ENCODE measurements around the gene DPEP2NB.
"Not testable (repeated sequence)": the region's sequence is repeated elsewhere in the genome, so short reads cannot be mapped to it uniquely, and the experiment has no call there.

DPEP2NB gene

GRCh38 chr16:68009872-68010271 lies 5.8 kb downstream of the DPEP2NB start:
- not testable (repeated sequence) for DNase-seq

GRCh38 chr16:68009157-68009735 lies 6.5 kb downstream of the DPEP2NB start:
- no peak for DNase-seq

GRCh38 chr16:68005786-68006286 lies 9.9 kb downstream of the DPEP2NB start:
- DNase-seq, result no peak

GRCh38 chr16:68005211-68005610 lies 10.5 kb downstream of the DPEP2NB start:
- DNase-seq, result no peak

GRCh38 chr16:68003031-68003430 lies 12.7 kb downstream of the DPEP2NB start:
- DNase-seq, result no peak

- DNase-seq, result no peak
Measured at GRCh38 chr16:68000450-68000849, 15.3 kb downstream of the DPEP2NB start.

- no peak for DNase-seq
Measured at GRCh38 chr16:67999985-68000384, 15.7 kb downstream of the DPEP2NB start.

GRCh38 chr16:67998779-67999688 lies 16.7 kb downstream of the DPEP2NB start, which contains the start of gene DPEP2:
Gene DPEP2 (minus strand): TSS chr16:67999484. CDS start chr16:67993212, 6,272 bp downstream.
- not testable (repeated sequence) for DNase-seq

- DNase-seq, result not testable (repeated sequence)
Measured at GRCh38 chr16:67998231-67998778, 17.4 kb downstream of the DPEP2NB start.

GRCh38 chr16:67996666-67997065 lies 19.0 kb downstream of the DPEP2NB start:
- DNase-seq, result no peak

GRCh38 chr16:67995423-67995822 lies 20.3 kb downstream of the DPEP2NB start:
- no peak for DNase-seq

- DNase-seq, result not testable (repeated sequence)
Measured at GRCh38 chr16:67994040-67994408, 21.7 kb downstream of the DPEP2NB start.

GRCh38 chr16:67993207-67994039 lies 22.3 kb downstream of the DPEP2NB start:
- DNase-seq, result peak; percentile 35

- DNase-seq, result no peak
Measured at GRCh38 chr16:67992661-67993206, 23.0 kb downstream of the DPEP2NB start.

- no peak for DNase-seq
Measured at GRCh38 chr16:67990018-67990386, 25.7 kb downstream of the DPEP2NB start.

GRCh38 chr16:67989322-67990017 lies 26.2 kb downstream of the DPEP2NB start:
- DNase-seq, result no peak

- DNase-seq, result no peak
Measured at GRCh38 chr16:67988675-67989074, 27.0 kb downstream of the DPEP2NB start.

GRCh38 chr16:67987460-67988160 lies 28.1 kb downstream of the DPEP2NB start:
- no peak for DNase-seq

GRCh38 chr16:67986949-67987348 lies 28.8 kb downstream of the DPEP2NB start:
- no peak for DNase-seq

GRCh38 chr16:67982011-67982696 lies 33.6 kb downstream of the DPEP2NB start:
- DNase-seq, result no peak
